COLO668 (cell line): ENCODE results near the gene GINS2.

Experiments used
- DNase-seq: peaks from one replicate; lab custom pipeline; 2025; ENCODE audit not compliant: unreplicated experiment; lab: John Stamatoyannopoulos, UW

GINS2 gene

GRCh38 chr16:85688586-85689284, at the start of gene GINS2:
Gene GINS2 (minus strand): TSS chr16:85688954. CDS start chr16:85688898, 56 bp downstream.
- DNase-seq, result peak; percentile 96

GRCh38 chr16:85736921-85737320, 48.2 kb upstream of the GINS2 start:
- DNase-seq, result no peak

DNA sequence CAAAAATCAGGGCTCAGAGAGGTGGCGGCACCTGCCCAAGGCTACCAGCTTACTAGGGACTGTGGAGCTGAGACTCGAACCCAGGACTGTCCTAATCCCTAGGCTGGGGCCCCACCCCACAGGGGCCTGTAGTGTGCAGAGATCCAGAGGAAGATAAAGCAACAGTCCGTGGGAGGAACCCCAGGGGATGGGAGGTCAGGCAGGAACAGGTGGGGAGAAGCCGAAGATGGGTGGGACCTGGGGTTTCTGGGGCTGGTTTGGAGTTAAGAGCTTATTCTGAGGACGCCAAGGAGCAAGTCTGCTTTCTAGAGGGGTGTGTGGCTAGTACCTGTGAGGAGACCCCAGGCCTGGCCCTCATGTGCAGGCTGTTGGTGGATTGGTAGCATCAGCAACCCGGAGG, 47.2 kb upstream of the GINS2 start:
- DNase-seq, result no peak

GRCh38 chr16:85735225-85735635, 46.5 kb upstream of the GINS2 start:
- DNase-seq, result no peak

- no peak for DNase-seq
Measured at GRCh38 chr16:85734311-85735017, 45.7 kb upstream of the GINS2 start.

DNA sequence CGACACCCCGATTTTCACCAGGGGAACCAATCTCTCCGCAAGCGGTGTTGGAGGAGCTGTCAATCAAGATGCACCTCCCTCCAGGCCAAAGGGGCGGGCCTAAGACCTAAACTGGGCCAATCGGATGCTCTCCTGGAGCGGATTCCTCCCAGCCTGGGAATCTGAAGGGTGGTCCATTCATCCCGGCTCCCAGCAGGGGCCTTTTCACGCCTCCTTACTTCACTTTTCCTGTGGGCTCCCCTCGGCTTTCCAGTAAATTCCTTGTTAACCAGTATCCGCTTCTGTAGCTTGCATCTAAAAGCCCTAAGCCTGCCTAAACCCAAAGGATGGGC, 45.1 kb upstream of the GINS2 start:
- no peak for DNase-seq

DNA sequence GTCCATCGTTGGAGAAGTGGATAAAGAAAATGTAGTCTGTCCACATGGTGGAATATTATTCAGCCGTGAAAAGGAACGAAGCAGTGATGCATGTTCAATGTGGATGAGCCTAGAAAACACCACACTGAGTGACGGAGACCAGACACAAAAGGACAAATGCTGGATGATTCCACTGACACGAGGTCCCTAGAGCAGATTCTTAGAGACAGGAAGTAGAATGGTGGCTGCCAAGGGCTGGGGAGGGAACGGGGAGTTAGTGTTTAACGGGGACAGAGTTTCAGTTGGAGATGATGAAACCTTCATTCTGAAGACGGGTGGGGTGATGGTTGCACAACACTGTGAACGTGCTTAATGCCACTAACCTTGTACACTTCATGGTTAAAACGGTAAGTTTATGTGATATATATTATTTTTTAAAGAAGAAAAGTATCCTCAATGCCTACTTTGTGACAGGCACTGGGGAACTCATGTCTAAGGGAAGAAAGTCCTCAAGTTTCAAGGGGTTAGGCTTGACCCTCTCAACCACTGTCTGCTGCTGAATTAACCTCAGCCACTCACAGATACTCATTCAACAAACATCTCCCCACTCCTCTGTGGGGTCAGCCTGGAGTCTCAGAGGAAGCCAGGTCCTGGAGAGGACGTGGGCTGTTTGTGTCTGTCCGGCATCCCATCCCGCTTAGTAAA, 44.5 kb upstream of the GINS2 start:
- no peak for DNase-seq

DNA sequence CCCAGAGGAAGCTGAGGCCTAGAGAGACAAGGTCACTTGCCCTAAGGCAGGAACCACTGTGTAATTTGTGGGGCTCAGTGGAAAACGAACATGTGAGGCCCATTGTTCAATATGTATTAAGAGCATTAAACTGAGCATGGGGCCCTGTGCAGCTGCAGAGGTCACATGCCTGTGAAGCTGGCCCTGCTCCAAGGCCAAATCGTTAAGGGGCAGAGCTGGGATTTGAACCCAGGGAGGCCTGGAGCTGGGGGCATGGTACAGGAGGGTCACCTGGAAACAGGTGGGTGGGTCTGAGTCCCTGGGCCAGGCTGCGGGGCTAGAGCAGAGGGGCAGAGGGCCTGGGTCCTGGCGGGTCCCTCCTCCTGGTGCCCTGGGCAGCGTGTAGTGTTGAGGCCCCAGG, 42.4 kb upstream of the GINS2 start:
- no peak for DNase-seq

- no peak for DNase-seq
Measured at GRCh38 chr16:85730186-85730465, 41.4 kb upstream of the GINS2 start.

GRCh38 chr16:85729452-85730185, 40.9 kb upstream of the GINS2 start:
- DNase-seq, result no peak

DNA sequence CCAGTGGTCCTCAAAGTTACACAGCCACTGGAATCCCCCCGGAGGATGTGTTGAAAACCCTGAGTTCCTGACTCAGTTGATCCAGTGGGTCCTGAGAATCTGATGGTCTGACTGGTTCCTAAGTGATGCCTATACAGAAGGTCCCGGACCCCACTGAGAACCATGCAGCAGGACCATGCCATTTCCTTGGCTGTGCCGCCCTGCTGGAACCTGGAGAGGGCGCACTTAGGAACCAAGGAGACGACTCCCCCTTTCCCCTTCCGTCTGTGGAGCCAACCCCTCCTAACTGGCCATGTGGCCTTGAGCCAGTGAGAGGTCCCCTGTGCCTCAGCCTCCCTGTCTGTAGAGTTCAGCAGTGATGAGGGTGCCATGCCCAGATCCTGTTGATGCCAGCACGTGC, 40.1 kb upstream of the GINS2 start:
- DNase-seq, result no peak

- DNase-seq, result no peak
Measured at GRCh38 chr16:85724936-85725335, 36.2 kb upstream of the GINS2 start.

DNA sequence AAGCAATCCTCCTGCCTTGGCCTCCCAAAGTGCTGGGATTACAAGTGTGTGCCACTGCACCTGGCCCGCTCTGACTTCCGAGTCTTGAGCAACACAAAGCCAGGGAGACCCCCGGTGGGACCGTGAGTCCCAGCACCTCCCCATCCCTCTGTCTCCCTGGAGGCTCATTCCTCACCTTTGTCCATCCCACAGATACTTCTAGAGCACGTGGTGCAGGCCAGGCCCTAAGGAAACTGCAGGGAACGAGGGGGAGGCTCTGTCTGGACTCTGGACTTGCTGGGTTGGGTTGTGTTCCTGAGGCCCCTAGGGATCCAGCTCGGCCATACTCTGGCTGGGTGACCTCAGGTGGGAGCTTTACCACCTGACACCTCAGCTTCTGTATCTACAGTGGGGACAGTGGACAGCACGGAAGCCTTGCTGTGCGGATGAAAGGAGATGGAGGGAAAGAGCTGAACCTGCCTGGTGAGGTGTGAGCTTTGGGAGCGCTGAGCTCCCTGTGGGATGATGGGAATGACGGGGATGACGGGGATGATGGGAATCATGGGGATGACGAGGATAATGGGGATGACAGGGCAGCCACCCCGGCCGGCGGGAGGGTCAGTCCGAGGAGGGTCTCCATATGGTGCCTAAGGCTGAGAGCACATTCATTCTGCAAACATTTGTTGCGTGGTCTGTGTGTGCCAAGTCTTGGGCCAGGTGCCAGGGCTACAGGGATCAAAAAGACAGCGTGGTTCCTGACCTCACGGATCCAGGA, 35.5 kb upstream of the GINS2 start:
- DNase-seq, result no peak

DNA sequence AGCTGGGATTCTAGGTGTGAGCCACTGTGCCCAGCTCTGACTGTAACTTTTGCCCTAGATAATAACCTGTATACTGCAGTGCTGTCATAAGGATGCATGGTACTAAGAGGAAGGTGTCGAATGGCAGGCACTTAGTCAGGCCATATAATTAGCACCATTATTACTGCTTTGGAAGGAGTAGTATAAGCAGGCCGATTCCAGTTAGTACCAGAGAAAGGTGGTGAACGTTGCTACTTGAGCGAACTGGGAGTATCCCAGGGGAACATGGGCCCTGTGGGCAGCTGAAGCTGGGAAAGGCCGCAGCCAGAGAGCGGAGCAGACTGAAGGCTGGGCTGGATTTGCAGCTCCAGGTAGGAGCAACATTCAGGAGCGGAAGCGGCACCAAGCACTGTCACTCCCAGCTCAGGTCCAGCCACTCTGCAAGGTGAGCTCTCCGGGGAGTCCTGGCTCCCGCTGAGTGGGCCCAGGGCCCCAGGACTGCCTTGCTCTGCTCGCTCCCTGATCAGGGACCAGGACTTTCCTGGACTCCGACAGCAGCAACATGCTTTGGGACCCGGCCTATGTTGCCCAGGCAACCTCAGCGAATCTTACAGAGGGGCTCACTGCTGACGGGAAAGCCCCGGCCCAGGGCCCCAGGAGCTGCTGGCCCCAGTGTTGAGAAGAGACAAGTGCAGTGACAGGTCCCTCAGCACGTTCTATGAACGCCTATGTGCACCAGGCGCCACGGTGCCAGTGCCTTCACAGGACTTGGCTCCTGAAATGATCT, 33.6 kb upstream of the GINS2 start:
- no peak for DNase-seq

DNA sequence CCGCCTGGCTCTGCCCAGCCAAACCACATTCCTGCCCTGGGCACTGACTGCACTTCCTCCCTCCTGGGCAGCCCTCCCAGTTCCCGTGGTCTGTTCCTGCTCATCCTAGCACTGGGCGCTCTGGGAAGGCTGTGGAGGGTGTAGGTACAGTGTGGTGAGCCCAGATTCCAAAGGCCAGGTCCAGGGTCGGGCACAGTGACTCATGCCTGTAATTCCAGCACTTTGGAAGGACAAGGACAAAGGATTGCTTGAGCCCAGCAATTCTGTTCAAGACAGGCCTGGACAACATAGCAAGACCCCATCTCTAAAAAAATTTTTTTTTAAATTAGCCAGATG, 31.5 kb upstream of the GINS2 start:
- DNase-seq, result no peak

GRCh38 chr16:85719605-85720301, 31.0 kb upstream of the GINS2 start:
- no peak for DNase-seq

- DNase-seq, result peak; percentile 77
Measured at GRCh38 chr16:85718682-85719081, 29.9 kb upstream of the GINS2 start.

DNA sequence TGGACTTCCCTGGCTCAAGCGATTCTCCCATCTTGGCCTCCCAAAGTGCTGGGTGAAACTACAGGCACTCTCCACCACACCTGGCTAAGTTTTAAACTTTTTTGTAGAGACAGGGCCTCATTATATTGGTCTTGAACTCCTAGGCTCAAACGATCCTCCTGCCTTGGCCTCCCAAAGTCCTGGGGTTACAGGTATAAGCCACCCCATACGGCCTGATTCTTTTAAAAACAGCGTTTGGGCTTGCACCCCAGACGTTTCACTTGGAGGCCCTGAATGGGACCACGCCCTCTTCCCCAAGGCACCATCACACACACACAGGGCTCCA, 29.4 kb upstream of the GINS2 start:
- DNase-seq, result no peak

DNA sequence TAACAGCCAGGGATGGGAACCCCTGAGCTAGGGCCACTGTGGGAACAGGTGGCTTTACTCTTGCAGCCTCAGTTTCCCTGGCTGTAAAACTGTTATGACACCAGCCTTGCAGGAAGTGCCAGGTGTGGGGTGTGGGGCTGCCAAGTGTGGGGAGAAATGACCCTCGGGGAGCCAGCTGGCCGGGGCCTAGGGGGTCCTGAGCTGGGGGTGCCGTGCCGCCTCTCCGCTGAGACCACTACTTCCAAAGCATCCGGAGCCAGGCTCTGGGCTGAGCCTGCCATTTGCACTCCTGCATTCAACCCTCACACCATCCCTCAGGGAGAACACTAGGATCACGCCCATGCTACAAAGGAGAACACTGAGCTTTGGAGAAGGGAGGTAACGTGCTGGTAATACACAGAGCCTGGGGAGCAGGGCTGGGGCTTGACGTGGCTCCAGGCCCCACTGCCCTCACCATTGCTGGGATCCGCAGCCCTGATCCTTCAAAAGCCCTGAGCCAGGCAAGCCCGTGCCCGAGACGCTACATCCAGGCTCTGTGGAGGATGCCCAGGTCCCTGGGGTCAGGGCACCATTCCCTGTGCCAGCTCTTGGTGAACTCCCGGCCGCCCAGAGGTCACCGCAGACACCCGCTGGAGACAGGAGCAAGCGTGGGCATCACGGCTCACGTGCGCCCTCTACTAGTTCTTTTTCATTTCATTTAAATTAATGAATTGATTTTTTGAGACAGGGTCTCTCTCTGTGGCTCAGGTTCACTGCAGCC, 28.8 kb upstream of the GINS2 start:
- peak; percentile 84 for DNase-seq
